Left ventricle myocardium superior (tissue), 1 donor: ENCODE results near the gene SYCE1. TPM values are rescaled to one million over a fixed set of nuclear protein-coding genes. Genes with fewer than 3 reads are reported as not detected.
"Not testable (repeated sequence)": the region's sequence is repeated elsewhere in the genome, so short reads cannot be mapped to it uniquely, and the experiment has no call there.

Source experiments
- ATAC-seq: fragments of 200-7000 bp; cut with Tn5 transposase; one replicate; pipeline ENCODE4 v1.9.1; 2020; ENCODE audit warnings: mild to moderate bottlenecking, moderate library complexity
- DNase-seq: peaks from one replicate; pipeline ENCODE4 v3.0.0-alpha.2; 2020
- intact Hi-C: fragments of 100-400 bp; cut with micrococcal nuclease; formaldehyde crosslinking; loops from one replicate; pipeline ENCODE4 v1.11.0; 2022
- total RNA-seq: library from RNA; stranded (reverse); fragmentation: NEBNext Ultra II Directional; extraction: Animal tissue kit (Norgen Biotek cat#: 25700); gene quantifications from one replicate; pipeline ENCODE4 v1.2.1, GENCODE V29; 2021
- donor health status: DM: no; HTN: yes; CAD: no; lungs with severe emphysema.

SYCE1 gene
- total RNA-seq, 1 donor from 2014 or later, result 0.47 TPM

DNA sequence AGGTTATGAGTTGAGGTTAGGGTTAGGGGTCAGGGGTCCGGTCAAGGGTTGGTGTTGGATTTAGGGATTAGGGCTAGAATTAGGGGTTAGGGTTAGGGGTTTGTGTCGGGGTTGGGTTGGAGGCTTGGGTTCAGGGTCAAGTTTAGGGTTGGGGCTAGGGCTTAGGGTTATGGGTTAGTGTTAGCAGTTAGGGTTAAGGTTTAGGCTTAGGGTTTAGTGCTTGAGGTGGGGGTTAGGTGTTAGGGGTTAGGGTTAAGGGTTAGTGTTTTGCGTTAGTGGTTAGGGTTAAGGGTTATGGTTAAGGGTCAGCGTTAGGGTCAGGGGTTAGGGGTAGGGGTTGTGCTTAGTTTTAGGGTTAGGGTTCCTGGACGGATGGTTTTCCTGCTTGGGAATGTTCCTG is 1.7 kb upstream of the SYCE1 start:
- ATAC-seq, result no peak

DNA sequence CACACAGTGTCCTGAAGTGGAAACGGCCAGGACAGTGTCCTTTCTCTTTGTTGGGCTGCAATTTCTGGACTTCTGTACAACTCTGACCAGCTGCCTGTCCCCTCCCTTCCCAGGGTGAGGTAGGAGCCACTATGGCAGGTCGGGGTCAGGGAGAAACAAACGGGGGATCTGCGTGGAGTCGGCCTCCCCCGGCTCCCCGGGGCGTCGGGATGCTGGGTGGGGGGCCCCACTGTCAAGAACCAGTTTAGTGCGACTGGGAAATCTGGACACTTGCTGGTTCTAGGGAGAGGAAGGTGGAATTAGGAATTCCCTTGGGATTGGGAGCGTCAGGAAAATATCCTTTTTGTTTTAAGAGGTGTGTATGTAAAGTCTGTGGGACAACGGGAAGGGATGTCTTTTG is 567 bp downstream of the SYCE1 start:
- no peak for ATAC-seq
- intact Hi-C loops, result no loop called here

More for the DNA sequence above, 1.7 kb upstream of the SYCE1 start:
- intact Hi-C loops, result no loop called here
- DNase-seq, result no peak

DNA sequence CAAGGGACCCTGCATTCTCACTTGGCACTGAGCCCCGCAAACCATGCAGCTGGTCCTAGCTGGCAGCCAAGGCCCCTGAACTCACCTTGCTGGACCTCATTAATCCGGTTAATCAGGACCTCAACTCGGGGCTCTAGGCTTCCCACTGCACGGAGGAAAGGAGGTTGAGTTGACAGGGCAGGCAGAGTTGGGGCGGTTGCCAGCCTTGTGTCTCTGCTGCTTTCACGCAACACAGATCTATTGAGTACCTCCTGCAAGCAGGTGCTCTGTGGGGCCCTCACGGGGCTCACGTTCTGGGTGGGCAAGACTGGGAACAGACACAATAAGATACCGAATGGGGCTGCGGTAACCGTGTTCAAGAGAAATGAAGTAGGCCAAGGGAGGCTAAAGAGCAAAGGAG is 6.2 kb downstream of the SYCE1 start:
- no peak for DNase-seq
- intact Hi-C loops, result no loop called here
- no peak for ATAC-seq

More for the DNA sequence above, 567 bp downstream of the SYCE1 start:
- DNase-seq, result no peak

- no peak for ATAC-seq
- intact Hi-C loops, result no loop called here
- no peak for DNase-seq
Observed at GRCh38 chr10:133557381-133557780, 8.0 kb downstream of the SYCE1 start.

DNA sequence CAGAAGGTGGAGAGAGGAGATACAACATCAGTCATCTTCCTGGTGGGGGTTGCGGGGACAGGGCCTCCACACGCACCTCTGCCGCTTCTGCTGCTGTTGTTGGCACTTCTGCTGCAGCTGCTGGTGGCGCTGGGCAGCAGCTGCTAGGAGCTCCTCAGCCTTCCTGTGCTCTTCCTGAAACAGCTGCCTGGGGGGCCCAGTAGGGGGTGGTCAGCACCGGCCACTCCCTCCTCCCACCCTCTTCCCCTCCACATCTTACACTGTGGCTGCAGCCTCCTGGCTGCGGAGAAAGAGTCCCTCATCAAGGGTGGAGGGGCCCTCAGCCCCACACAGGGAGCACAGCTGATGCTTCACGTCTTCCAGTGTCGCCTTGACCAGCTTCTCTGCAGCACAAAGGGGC is 9.9 kb downstream of the SYCE1 start:
- intact Hi-C loops, result no loop called here
- ATAC-seq (no peak), DNase-seq (no peak)

- intact Hi-C loops, result no loop called here
- no peak for DNase-seq
- ATAC-seq, result no peak
Observed at GRCh38 chr10:133554600-133554999, 10.8 kb downstream of the SYCE1 start.

DNA sequence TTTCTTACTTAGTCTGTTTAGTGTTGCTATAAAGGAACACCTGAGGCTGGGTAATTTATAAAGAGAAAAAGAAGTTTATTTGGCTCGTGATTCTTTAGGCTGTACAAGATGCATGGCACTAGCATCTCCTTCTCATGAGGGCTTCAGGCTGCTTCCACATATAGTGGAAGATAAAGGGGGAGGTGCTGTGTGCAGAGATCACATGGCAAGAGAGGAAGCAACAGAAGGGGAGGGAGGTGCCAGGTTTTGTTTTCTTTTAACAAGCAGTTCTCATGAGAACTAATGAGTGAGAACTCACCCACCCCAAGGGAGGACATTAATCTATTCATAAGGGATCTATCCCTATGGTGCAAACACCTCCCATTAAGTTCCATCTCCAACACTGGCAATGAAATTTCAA is 20.9 kb downstream of the SYCE1 start:
- no peak for ATAC-seq
- no peak for DNase-seq
- intact Hi-C loops, result no loop called here

DNA sequence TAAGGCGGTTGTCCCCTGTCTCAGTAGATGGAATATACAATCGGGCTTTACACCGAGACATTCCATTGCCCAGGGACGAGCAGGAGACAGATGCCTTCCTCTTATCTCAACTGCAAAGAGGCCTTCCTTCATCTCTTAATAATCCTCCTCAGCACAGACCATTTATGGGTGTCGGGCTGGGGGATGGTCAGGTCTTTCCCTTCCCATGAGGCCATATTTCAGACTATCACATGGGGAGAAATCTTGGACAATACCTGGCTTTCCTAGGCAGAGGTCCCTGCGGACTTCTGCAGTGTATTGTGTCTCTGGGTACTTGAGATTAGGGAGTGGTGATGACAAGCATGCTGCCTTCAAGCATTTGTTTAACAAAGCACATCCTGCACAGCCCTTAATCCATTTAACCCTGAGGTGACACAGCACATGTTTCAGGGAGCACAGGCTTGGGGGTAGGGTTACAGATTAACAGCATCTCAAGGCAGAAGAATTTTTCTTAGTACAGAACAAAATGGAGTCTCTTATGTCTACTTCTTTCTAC is 23.9 kb downstream of the SYCE1 start:
- intact Hi-C loops, ATAC-seq, DNase-seq: not testable (repeated sequence)

DNA sequence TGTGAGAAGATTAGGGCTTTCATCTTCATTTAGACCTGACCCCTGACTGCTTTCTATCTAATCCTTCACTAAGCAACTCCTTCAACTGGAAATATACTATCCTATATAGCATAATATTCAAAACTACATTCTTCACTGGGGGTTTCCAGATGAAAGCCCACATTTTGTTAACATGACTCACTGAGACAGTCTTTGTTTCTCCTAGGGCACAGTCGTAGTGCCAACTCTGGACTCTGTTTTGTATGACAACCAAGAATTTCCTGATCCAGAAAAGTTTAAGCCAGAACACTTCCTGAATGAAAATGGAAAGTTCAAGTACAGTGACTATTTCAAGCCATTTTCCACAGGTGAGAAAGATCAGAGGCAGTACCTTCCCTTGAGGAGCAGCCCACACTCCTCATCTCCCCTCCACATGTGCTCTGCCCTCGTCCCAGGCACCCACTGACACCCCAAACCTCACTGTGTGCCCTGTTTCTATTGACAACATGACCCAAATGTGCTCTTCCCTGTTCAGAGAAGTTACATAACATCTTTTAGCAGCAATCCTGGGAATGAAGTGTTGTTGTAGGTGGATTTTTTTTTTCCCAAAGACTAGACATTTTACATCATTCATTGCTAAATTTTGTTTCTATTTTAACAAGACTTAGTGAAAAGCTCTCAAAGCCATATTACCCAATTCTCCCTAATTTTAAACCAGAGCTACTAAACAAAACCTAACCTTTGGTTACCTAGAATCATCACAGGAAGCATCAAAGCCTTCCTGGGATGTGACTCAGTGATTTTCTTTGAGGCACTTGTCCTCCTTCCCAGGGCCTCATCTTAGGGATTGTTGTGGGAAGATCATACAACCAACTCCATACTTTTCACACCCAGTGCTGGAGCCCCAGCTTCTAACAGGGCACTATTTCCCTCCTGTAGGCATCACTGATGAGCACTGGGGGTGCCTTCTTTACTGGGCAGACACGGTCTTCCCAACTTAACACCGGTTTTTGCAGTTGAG is 27.5 kb downstream of the SYCE1 start:
- no peak for ATAC-seq
- intact Hi-C loops, result no loop called here
- no peak for DNase-seq

- ATAC-seq (no peak), DNase-seq (no peak)
- intact Hi-C loops, result no loop called here
Observed at GRCh38 chr10:133536198-133536597, 29.2 kb downstream of the SYCE1 start.

- ATAC-seq (no peak), DNase-seq (no peak)
- intact Hi-C loops, result no loop called here
Observed at GRCh38 chr10:133534417-133534816, 31.0 kb downstream of the SYCE1 start.

DNA sequence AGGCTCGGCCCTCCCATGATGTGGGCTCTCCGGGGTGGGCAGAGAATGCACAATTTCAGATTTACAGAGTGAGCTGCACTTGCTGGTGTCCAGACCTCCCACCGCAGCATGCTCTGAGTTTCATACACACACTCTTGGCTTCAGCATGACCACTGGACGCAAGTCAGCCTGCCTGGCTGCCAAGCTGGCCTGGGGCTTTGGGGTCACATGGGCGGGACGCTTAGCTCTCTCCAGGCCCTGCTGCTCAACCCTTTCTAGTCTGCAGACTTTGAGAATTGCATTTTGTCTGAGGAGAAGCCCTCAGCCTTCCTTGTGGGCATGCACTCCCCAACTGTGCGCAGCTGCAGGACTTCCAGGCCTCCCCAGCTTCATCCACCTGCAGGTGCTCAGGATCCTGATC is 32.5 kb downstream of the SYCE1 start:
- intact Hi-C loops, result no loop called here
- no peak for ATAC-seq
- no peak for DNase-seq

GRCh38 chr10:133530506-133530905 is 34.9 kb downstream of the SYCE1 start:
- intact Hi-C loops, result no loop called here
- no peak for ATAC-seq
- no peak for DNase-seq

GRCh38 chr10:133529576-133529946 is 35.8 kb downstream of the SYCE1 start:
- ATAC-seq (no peak), DNase-seq (no peak)
- intact Hi-C loops, result no loop called here

DNA sequence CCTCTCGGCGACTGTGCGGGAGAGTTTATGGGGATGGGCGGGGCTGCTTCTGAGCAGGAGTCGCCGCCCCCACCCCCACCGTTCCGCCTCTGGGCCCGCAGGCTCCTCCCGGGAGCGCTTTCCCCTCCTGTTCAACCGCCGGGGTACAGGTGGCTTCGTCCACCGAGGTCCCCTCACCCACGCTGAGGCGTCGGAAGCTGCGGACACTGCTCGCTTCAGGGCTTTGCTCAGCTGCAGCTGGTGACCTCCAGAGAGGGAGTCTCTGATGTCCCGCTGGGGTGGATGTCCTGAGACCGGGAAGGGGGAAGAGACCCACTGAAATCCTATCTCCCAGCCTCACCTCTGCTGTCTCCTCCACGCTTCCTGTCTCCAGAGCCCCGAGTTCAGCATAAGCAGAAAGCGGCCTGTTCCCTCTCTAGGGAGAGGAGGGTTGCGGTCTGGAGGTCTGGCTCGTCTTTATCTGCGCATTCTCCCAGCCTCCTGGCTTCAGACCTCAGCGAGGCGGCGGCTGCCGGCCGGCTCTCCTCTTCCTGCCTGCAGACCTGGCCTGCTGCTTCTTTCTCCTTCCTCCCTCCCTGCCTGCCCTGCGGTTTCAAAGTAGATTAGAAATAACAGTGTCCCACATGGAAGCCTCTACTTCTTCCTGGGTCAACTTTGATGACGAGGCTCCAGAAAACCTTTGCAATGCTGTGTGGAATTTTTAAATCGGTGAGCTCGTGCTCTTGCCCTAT is 36.4 kb downstream of the SYCE1 start:
- peak; percentile 50 for ATAC-seq
- intact Hi-C loops, result no loop called here

GRCh38 chr10:133528296-133528844 is 37.0 kb downstream of the SYCE1 start:
- ATAC-seq (peak; percentile 30), DNase-seq (no peak)
- intact Hi-C loops, result no loop called here

More for the DNA sequence above, 36.4 kb downstream of the SYCE1 start:
- DNase-seq, result no peak

DNA sequence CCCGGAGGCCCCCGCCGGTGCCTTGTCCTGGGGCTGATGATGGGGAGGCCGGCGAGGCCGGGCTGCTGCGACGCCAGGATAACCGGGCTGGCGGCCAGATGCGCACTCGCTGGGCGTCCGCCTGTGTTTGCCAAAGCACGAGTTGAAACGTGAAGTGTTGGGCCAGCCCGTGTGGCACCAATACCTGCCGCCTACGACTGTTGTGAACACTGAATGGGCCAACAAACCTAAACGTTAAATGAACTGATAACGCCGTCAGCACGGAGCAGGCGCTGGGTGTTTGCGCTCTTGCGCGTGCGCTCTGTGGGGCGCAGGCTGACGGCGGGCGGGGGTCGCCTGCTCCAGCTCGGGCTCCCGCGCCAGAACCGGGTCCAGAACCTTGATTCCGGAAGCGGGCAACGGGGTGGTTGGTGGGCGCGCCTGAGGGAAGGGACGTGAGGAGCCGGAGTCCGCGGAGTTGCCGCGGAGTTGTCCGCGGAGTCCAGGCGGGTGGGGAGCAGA is 37.6 kb downstream of the SYCE1 start:
- ATAC-seq (peak; percentile 29), DNase-seq (no peak)
- intact Hi-C loops, result no loop called here

DNA sequence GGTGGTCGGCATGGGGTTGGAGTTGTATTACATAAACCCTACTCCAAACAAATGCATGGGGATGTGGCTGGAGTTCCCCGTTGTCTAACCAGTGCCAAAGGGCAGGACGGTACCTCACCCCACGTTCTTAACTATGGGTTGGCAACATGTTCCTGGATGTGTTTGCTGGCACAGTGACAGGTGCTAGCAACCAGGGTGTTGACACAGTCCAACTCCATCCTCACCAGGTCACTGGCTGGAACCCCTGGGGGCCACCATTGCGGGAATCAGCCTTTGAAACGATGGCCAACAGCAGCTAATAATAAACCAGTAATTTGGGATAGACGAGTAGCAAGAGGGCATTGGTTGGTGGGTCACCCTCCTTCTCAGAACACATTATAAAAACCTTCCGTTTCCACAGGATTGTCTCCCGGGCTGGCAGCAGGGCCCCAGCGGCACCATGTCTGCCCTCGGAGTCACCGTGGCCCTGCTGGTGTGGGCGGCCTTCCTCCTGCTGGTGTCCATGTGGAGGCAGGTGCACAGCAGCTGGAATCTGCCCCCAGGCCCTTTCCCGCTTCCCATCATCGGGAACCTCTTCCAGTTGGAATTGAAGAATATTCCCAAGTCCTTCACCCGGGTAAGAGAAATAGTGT is 38.3 kb downstream of the SYCE1 start, which contains the start of gene CYP2E1:
TSS of gene CYP2E1 (plus strand) at position 407 of the 632 bp plus-strand sequence. CDS start at position 440, 33 bp downstream.
- intact Hi-C loops, result no loop called here
- ATAC-seq, result no peak
- no peak for DNase-seq

- ATAC-seq, result no peak
- intact Hi-C loops, result no loop called here
- DNase-seq, result no peak
Observed at GRCh38 chr10:133525444-133525843, 39.9 kb downstream of the SYCE1 start.
